GM12872 (cell line): ENCODE data around the gene LYSMD4.

Source experiments
- TF ChIP-seq, protein P1 (sequence below): IDR thresholded peaks from 3 replicates; pipeline ENCODE4 v1.5.1; 2011; ENCODE audit warnings: low read depth, mild to moderate bottlenecking, low read length, moderate library complexity; ENCODE audit not compliant: insufficient read depth

LYSMD4 gene

DNA sequence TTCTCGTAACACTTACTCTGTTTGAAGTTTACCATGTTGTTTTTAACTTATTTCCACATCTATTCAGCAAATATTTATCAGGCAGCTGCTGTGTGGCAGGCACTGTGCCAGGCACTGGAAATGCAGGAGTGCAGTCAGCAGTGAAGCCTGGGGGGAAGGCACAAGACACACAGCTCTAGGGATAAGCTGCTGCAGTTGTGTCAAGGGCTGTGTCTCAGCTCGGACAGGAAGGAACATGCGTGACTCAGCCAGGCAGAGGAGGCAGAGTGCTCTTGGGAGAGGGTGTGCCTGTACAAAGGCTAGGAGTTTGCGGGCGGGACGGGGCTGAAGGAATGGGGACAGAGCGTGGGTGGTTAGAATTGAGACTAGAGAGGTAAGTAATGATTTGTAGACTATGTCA lies 24.7 kb downstream of the LYSMD4 start:
- TF ChIP-seq, protein P1, sequence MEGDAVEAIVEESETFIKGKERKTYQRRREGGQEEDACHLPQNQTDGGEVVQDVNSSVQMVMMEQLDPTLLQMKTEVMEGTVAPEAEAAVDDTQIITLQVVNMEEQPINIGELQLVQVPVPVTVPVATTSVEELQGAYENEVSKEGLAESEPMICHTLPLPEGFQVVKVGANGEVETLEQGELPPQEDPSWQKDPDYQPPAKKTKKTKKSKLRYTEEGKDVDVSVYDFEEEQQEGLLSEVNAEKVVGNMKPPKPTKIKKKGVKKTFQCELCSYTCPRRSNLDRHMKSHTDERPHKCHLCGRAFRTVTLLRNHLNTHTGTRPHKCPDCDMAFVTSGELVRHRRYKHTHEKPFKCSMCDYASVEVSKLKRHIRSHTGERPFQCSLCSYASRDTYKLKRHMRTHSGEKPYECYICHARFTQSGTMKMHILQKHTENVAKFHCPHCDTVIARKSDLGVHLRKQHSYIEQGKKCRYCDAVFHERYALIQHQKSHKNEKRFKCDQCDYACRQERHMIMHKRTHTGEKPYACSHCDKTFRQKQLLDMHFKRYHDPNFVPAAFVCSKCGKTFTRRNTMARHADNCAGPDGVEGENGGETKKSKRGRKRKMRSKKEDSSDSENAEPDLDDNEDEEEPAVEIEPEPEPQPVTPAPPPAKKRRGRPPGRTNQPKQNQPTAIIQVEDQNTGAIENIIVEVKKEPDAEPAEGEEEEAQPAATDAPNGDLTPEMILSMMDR = no peak

DNA sequence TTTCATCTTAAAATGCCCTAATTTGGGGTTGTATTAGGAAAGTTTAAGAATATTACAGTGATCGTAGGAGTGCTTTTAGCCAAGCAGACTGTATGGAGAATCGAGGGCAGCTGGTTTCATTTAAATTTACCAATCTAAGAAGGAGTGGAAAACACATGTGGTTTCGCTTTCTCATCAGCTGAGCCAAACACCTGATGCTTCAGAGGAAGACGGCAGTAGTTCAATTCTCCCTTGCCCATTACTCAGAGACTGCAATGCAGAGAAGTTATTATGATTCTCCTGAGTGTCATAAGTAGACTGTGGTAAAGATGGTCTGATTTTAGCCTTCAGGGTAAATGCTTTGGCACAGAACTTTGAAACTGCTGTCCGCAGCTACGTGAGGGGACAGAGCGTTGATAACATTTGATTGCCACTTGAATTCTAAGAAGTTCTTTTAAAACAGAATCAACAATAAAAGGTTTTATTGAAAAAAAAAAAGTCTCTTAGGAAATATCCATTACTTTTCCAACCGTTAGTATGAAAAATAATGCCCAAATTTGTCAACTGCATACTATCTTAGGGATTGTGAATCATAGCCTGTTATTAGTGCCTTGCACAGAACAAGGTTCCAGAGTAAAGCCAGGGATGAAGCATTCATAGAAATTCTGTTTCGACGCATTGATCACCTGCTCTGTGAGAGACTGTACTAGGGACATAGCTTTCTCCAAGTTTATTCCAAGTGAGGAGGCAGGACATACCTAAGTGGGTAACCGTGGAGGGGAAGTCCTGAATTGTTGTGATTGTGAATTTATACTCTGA lies 25.6 kb downstream of the LYSMD4 start:
- TF ChIP-seq, protein P1 = no peak

DNA sequence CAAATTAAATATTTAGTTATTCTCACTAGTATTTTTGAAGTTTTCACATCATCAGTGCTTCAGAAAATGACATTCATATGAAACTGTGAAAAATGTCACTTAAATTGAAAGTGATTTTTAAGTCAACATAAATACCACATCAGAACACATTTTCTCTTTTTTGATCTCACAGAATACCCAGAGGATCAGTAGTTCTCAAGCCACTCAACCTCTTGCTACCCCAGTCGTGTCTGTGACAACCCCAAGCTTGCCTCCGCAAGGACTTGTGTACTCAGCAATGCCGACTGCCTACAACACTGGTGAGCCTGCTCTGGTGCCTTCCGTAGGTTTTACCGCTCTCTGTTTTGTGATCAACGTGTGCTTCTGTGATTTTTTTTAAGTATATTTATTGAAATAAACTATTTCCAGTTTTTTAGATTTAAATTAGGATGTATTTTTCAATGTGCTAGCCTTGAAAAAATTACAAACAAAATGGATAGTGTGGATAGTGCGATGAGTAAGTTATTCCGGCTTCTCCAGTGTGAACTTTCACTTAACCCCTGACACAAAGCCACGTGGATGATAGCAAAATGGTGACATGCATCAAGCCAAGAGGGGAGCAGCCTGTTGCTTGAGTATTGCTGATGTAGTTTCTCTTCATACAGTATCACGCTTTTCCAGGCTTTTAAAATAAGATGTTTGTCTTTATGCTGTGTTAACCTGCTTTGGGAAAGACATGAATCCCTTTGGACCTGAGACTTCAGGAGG lies 26.5 kb downstream of the LYSMD4 start:
- TF ChIP-seq, protein P1 = no peak

DNA sequence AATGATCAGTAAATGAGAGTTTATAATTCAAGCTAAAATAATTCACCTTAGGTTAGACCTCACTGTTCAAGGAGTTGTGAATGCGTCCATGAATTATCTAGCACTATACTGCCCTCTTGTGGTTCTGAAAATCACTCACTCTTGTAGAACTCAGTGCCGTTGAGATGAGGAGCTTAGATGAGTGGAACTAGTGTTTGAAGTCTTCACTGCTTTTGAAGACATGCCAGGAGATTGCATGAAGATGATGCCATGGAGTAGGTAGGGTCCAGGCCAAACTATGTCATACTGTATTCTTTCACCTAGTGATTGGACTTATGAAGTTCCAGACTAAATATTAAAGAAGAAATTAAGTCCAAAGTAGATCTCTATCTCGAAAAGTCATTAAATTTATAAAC lies 28.8 kb downstream of the LYSMD4 start:
- TF ChIP-seq, protein P1 = peak; percentile 62

DNA sequence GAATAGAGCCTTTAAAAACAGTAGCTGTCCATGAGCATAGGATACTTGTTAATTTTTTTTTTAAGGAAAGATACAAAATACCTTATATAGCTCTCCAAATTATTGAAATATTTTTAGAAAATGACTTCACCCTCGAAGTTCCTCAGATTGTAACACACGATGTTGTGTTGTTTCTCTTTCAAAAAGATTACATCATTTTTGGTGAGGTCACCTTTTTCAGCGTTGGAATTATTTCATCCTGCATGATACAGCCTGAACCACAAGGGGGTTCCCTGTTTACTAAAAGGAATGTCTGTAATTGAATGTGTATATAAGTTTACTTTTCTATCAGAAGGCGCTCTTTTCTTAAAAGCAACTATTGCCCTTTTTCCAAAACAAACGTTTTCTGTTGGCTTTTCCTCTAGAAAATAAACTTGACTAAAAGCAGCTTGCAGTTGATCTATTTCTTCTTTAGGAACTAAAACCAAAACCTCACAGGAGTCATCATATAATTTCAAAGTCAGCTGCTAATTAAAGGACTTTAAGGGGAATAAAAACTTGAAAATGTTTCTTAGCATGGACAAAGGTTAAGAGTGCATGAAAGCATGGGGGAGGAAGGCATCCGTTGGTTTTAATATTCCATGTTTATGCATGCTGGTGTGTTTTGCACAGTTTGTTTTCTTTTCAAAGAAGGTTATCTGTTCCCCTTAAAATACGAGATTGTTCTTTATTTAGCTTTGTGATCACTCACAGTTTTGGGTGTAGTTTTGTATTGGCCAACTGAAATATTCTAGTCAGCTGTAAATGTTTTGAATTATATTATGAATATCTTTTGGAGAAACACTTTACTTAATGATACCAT lies 29.4 kb downstream of the LYSMD4 start:
- TF ChIP-seq, protein P1 = peak; percentile 49; the same call in 2 of the 3 replicates

DNA sequence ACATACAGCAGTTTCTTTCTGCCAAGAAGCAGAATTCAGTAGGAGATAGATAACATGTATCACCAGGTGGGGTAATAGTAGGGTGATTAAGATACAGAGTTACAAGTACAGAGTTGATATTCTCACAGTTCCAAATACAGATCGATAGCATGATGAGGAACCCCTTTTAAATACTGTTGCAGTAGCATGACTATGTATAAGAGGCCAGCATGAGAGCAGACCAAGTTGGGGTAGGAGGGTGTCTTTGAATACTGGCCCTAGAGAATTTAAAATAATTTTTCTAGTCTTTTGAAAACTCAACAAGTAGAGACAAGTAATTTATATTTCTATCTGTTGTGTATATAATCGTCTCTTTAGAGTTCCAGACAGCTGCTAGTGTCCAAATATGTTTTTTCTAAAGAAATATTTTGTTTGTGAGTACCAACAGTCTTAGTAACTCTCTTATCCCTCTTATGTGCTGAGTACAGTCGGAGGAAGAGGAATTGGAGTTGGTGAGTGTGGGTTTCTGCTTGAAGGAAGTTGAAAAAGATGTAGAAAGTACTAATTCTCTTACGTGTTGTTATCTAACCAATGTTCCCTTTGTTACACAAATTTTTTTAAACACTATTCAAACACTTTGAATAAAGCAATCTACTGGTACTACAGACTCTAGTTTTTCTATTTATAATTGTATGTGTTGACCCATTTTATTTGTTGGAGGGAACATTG lies 30.2 kb downstream of the LYSMD4 start:
- TF ChIP-seq, protein P1 = no peak

DNA sequence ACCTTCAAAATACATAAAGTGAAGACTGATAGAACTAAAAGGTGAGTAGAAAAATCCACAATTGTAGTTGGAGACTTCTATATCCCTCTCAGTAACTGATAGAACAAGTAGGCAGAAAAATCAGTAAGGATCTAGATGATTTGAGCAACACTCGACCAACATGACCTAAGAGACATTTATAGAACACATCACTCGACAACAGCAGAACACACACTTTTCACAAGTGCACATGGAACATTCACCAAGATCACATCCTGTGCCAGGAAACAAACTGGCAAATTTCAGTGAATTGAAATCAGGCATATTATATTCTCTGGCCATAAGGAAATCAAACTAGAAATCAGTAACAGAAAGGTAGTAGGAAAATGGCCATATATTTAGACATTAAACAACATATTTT lies 37.1 kb downstream of the LYSMD4 start:
- TF ChIP-seq, protein P1 = no peak
